HCT116 (cell line): ENCODE results near the gene OR2K2. TPM values are rescaled to one million over a fixed set of nuclear protein-coding genes. Genes with fewer than 3 reads are reported as not detected.

Source experiments
- ATAC-seq: fragments of 200-7000 bp; cut with Tn5 transposase; 2 replicates; pipeline ENCODE4 v1.9.1; 2020; ENCODE audit warnings: mild to moderate bottlenecking, moderate library complexity
- BruUV-seq: library from RNA; stranded (reverse); fragments of 400-500 nt; replicated peaks from 2 replicates; lab custom pipeline; 2021; lab: Mats Ljungman, UMichigan
- CTCF ChIA-PET: fragments of 300-600 bp; sonication (Branson Sonifier 250); formaldehyde crosslinking; loops from one replicate; lab custom pipeline; 2021; ENCODE audit warnings: antibody characterized with exemption; lab: Charles Lee
- POLR2A ChIA-PET: fragments of 300-600, 350-600 bp; sonication (Branson Sonifier 250); formaldehyde crosslinking; loops from one replicate; lab custom pipeline; 2021; ENCODE audit warnings: antibody characterized with exemption; lab: Charles Lee
- RAD21 ChIA-PET, 2 experiments: fragments of 300-600 bp; sonication (Branson Sonifier 250); formaldehyde crosslinking; loops; one replicate each; lab custom pipeline; 2023; ENCODE audit warnings: low total read pairs in 2 of 2; ENCODE audit not compliant: uncharacterized antibody in 2 of 2, unreplicated experiment in 2 of 2, low non-redundant PET in 1 of 2; lab: Charles Lee
- DNase-seq: peaks from one replicate; pipeline ENCODE4 v3.0.0-alpha.2; 2010; ENCODE audit warnings: low read depth, low spot score
- H2AFZ ChIP-seq: fragments of 200-600 bp; shearing (Covaris generic), sonication (generic); 2 replicates; pipeline ENCODE4 v1.6.1; 2017; ENCODE audit warnings: low read depth, mixed run types, mixed read lengths, antibody characterized with exemption, low read length; ENCODE audit not compliant: poor library complexity, severe bottlenecking
- H3K27ac ChIP-seq: 2 replicates; pipeline ENCODE4 v1.5.1; 2012; ENCODE audit warnings: low read depth, low read length
- H3K27me3 ChIP-seq: fragments of 200-600 bp; sonication (generic); 2 replicates; pipeline ENCODE4 v1.6.1; 2016; ENCODE audit warnings: mixed run types, low read length, mixed read lengths; ENCODE audit not compliant: insufficient read depth
- H3K36me3 ChIP-seq, 2 experiments: fragments of 200-500 bp in 1 of 2; fragments of 200-600 bp in 1 of 2; sonication (Bioruptor generic) in 1 of 2; sonication (generic) in 1 of 2; 2 replicates each; pipeline versions ENCODE4 v1.5.1 to v1.6.1; 2014 to 2016; ENCODE audit warnings: low read length in 2 of 2, inconsistent platforms in 1 of 2, mixed read lengths in 1 of 2, mixed run types in 1 of 2; ENCODE audit not compliant: insufficient read depth in 2 of 2, control insufficient read depth in 1 of 2
- H3K4me1 ChIP-seq, 2 experiments: fragments of 200-600 bp in 1 of 2; sonication (generic) in 1 of 2; 2 replicates each; pipeline versions ENCODE4 v1.5.1 to v1.6.1; 2012 to 2017; ENCODE audit warnings: low read length in 2 of 2, inconsistent platforms in 1 of 2, mild to moderate bottlenecking in 1 of 2, mixed read lengths in 1 of 2, mixed run types in 1 of 2, moderate library complexity in 1 of 2; ENCODE audit not compliant: insufficient read depth in 2 of 2, control insufficient read depth in 1 of 2
- H3K4me2 ChIP-seq: fragments of 200-600 bp; sonication (generic); 2 replicates; pipeline ENCODE4 v1.6.1; 2017; ENCODE audit warnings: mixed run types, low read length, mixed read lengths
- H3K4me3 ChIP-seq, 2 experiments: fragments of 200-600 bp in 1 of 2; sonication (generic) in 1 of 2; replicated peaks in 1 of 2; 2 replicates each; pipeline ENCODE4 v1.5.1; 2011 to 2016; ENCODE audit warnings: low read length in 2 of 2, control low read depth in 1 of 2, low read depth in 1 of 2, mild to moderate bottlenecking in 1 of 2, mixed read lengths in 1 of 2, mixed run types in 1 of 2
- H3K79me2 ChIP-seq: fragments of 200-600 bp; sonication (generic); 2 replicates; pipeline ENCODE4 v1.6.1; 2017; ENCODE audit warnings: mild to moderate bottlenecking, mixed run types, low read length, moderate library complexity, mixed read lengths; ENCODE audit not compliant: insufficient read depth
- H3K9ac ChIP-seq: fragments of 200-600 bp; sonication (generic); 2 replicates; pipeline ENCODE4 v1.6.1; 2016; ENCODE audit warnings: low read length, mixed read lengths
- H3K9me2 ChIP-seq: fragments of 200-600 bp; sonication (generic), shearing (Covaris generic); 2 replicates; pipeline ENCODE4 v1.6.1; 2017; ENCODE audit warnings: mixed run types, mild to moderate bottlenecking, moderate library complexity; ENCODE audit not compliant: insufficient read depth
- H3K9me3 ChIP-seq, 2 experiments: fragments of 200-500 bp in 1 of 2; fragments of 200-600 bp in 1 of 2; sonication (Bioruptor generic) in 1 of 2; sonication (generic) in 1 of 2; 2 replicates each; pipeline ENCODE4 v1.6.1; 2014 to 2017; ENCODE audit warnings: low read length in 2 of 2, mixed read lengths in 2 of 2, inconsistent platforms in 1 of 2, low read depth in 1 of 2, mild to moderate bottlenecking in 1 of 2, mixed run types in 1 of 2, moderate library complexity in 1 of 2; ENCODE audit not compliant: control insufficient read depth in 1 of 2, insufficient read depth in 1 of 2
- H4K20me1 ChIP-seq: fragments of 200-600 bp; sonication (generic), shearing (Covaris generic); 2 replicates; pipeline ENCODE4 v1.6.1; 2017; ENCODE audit warnings: mixed run types, mild to moderate bottlenecking, moderate library complexity; ENCODE audit not compliant: insufficient read depth
- CEBPB ChIP-seq: IDR thresholded peaks from 2 replicates; pipeline ENCODE4 v1.6.1; 2012; ENCODE audit warnings: low read depth
- ELF1 ChIP-seq: IDR thresholded peaks from 2 replicates; pipeline ENCODE4 v1.6.1; 2012; ENCODE audit warnings: low read depth, borderline replicate concordance
- EZH2 ChIP-seq: fragments of 200-600 bp; sonication (generic); IDR thresholded peaks from 2 replicates; pipeline ENCODE4 v1.6.1; 2017; ENCODE audit warnings: antibody characterized with exemption, mixed run types
- MAX ChIP-seq: IDR thresholded peaks from 2 replicates; pipeline ENCODE4 v1.6.1; 2012
- POLR2A ChIP-seq: IDR thresholded peaks from 2 replicates; pipeline ENCODE4 v1.7.0; 2011; ENCODE audit warnings: borderline replicate concordance; ENCODE audit not compliant: insufficient read depth, insufficient read length; ENCODE audit errors: extremely low read depth
- POLR2AphosphoS5 ChIP-seq: IDR thresholded peaks from 2 replicates; pipeline ENCODE4 v1.6.1; 2011; ENCODE audit warnings: mild to moderate bottlenecking, low read depth, low read length, moderate library complexity
- REST ChIP-seq: IDR thresholded peaks from 2 replicates; pipeline ENCODE4 v1.6.1; 2012; ENCODE audit warnings: low read depth
- SIN3A ChIP-seq: IDR thresholded peaks from 2 replicates; pipeline ENCODE4 v1.6.1; 2012; ENCODE audit warnings: low read depth
- SP1 ChIP-seq: IDR thresholded peaks from 2 replicates; pipeline ENCODE4 v1.6.1; 2012; ENCODE audit warnings: low read depth
- ZBTB33 ChIP-seq: IDR thresholded peaks from 2 replicates; pipeline ENCODE4 v1.6.1; 2011; ENCODE audit warnings: mild to moderate bottlenecking, low read length, moderate library complexity; ENCODE audit not compliant: insufficient replicate concordance; ENCODE audit errors: extremely low read depth
- ZFX ChIP-seq: fragments of 450-650 bp; IDR thresholded peaks from 2 replicates; pipeline ENCODE4 v1.6.1; 2017
- ZNF274 ChIP-seq: fragments of 200-500 bp; sonication (Bioruptor generic); IDR thresholded peaks from 2 replicates; pipeline ENCODE4 v1.6.1; 2014; ENCODE audit warnings: mild to moderate bottlenecking, low read depth, low read length, inconsistent platforms
- intact Hi-C: fragments of 100-400 bp; cut with micrococcal nuclease; formaldehyde crosslinking; loops from 2 replicates; pipeline ENCODE4 v1.10.0; 2022
- total RNA-seq: library from RNA; stranded (reverse); gene quantifications from one replicate; pipeline ENCODE4 v1.2.1, GENCODE V29; 2021; ENCODE audit not compliant: unreplicated experiment

OR2K2 gene
- total RNA-seq, 1 experiment from 2014 or later = not detected

- TF ChIP-seq REST (no peak), SP1 (peak; percentile 27; the same call in 1 of the 2 replicates), ZBTB33 (no peak), ZNF274 (no peak), SIN3A (no peak), ELF1 (no peak), ZFX (no peak), POLR2AphosphoS5 (no peak), CEBPB (no peak)
Measured at GRCh38 chr9:111287127-111287526, 42.9 kb downstream of the OR2K2 start (continued).

GRCh38 chr9:111284703-111285102 lies 45.3 kb downstream of the OR2K2 start:
- H3K36me3 ChIP-seq = no peaks in the 10 kb centered on the region
- TF ChIP-seq POLR2A (no peak), EZH2 (no peak), MAX (no peak)
- TF ChIP-seq, all 23 proteins: peak for 0
- Histone ChIP-seq H3K4me3 (no peak overlapping the region), H3K9ac (no peak overlapping the region), H3K9me2 (no peaks in the 10 kb centered on the region), H2AFZ (no peak overlapping the region), H3K27me3 (no peaks in the 10 kb centered on the region), H4K20me1 (no peaks in the 10 kb centered on the region), H3K79me2 (no peaks in the 10 kb centered on the region), H3K4me1 (peaks cover 0 to 15% of the 10 kb centered on the region in 2 experiments; a peak in 2 of 4 replicates), H3K4me2 (no peak overlapping the region), H3K9me3 (no peaks in the 10 kb centered on the region), H3K27ac (no peak overlapping the region)
- POLR2A ChIA-PET = no interaction called here
- ATAC-seq (no peak), DNase-seq (no peak)
- no TSS peak for BruUV-seq
- CTCF ChIA-PET = no interaction called here
- intact Hi-C loops = no loop called here
- RAD21 ChIA-PET = no interaction called here
